Panc1 (cell line): ENCODE data around the gene MYCBP2.

Experiments
- POLR2AphosphoS5 ChIP-seq: IDR thresholded peaks from 2 replicates; pipeline ENCODE4 v1.6.1; 2012; ENCODE audit warnings: mild to moderate bottlenecking, low read depth, low read length, moderate library complexity
- TF ChIP-seq, protein P1 (sequence below): fragments of 450-650 bp; IDR thresholded peaks from 2 replicates; pipeline ENCODE4 v1.5.1; 2017; ENCODE audit warnings: mild to moderate bottlenecking

- TF ChIP-seq, protein P1, sequence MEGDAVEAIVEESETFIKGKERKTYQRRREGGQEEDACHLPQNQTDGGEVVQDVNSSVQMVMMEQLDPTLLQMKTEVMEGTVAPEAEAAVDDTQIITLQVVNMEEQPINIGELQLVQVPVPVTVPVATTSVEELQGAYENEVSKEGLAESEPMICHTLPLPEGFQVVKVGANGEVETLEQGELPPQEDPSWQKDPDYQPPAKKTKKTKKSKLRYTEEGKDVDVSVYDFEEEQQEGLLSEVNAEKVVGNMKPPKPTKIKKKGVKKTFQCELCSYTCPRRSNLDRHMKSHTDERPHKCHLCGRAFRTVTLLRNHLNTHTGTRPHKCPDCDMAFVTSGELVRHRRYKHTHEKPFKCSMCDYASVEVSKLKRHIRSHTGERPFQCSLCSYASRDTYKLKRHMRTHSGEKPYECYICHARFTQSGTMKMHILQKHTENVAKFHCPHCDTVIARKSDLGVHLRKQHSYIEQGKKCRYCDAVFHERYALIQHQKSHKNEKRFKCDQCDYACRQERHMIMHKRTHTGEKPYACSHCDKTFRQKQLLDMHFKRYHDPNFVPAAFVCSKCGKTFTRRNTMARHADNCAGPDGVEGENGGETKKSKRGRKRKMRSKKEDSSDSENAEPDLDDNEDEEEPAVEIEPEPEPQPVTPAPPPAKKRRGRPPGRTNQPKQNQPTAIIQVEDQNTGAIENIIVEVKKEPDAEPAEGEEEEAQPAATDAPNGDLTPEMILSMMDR: no peak
- TF ChIP-seq POLR2AphosphoS5: no peak
Measured at GRCh38 chr13:77036279-77036678, 290.6 kb downstream of the MYCBP2 start.
